Caco-2 (cell line): ENCODE data around the gene MEOX1. TPM values are rescaled to one million over a fixed set of nuclear protein-coding genes. Genes with fewer than 3 reads are reported as not detected.

Source experiments
- BruUV-seq: library from RNA; stranded (reverse); fragments of 400-500 nt; replicated peaks from 2 replicates; lab custom pipeline; 2021; lab: Mats Ljungman, UMichigan
- CTCF ChIA-PET: fragments of 300-600 bp; sonication (Branson Sonifier 250); formaldehyde crosslinking; loops from one replicate; lab custom pipeline; 2022; ENCODE audit warnings: antibody characterized with exemption; lab: Charles Lee
- POLR2A ChIA-PET: fragments of 300-600 bp; sonication (Branson Sonifier 250); formaldehyde crosslinking; loops from one replicate; lab custom pipeline; 2022; ENCODE audit warnings: antibody characterized with exemption; lab: Charles Lee
- DNase-seq, 2 experiments: peaks; one replicate each; pipeline versions ENCODE4 v3.0.0 to v3.0.0-alpha.2; 2020 to 2022
- H3K27me3 ChIP-seq: replicated peaks from 2 replicates; pipeline ENCODE4 v1.6.0; 2011; ENCODE audit warnings: low read length; ENCODE audit not compliant: control insufficient read depth, insufficient read depth
- H3K36me3 ChIP-seq: 2 replicates; pipeline ENCODE4 v1.5.1; 2011; ENCODE audit warnings: low read length; ENCODE audit not compliant: control insufficient read depth, insufficient read depth
- H3K4me1 ChIP-seq: fragments of 250-450 bp; sonication (Bioruptor Pico); 2 replicates; pipeline ENCODE4 v1.5.1; 2020; ENCODE audit warnings: mild to moderate bottlenecking
- H3K4me3 ChIP-seq: 2 replicates; pipeline ENCODE4 v1.5.1; 2011; ENCODE audit warnings: low read depth, mild to moderate bottlenecking, control low read depth, low read length
- H3K9me3 ChIP-seq: fragments of 250-450 bp; sonication (Bioruptor Pico); 2 replicates; pipeline ENCODE4 v1.5.1; 2020; ENCODE audit warnings: mild to moderate bottlenecking, moderate library complexity
- H3K27ac Mint-ChIP-seq: one replicate; pipeline ENCODE4 v1.8.0; 2022; ENCODE audit warnings: mixed read lengths; ENCODE audit not compliant: unreplicated experiment
- H3K27me3 Mint-ChIP-seq: one replicate; pipeline ENCODE4 v1.8.0; 2022; ENCODE audit warnings: mixed read lengths; ENCODE audit not compliant: insufficient read depth, unreplicated experiment
- H3K36me3 Mint-ChIP-seq: one replicate; pipeline ENCODE4 v1.8.0; 2022; ENCODE audit warnings: mild to moderate bottlenecking, mixed read lengths; ENCODE audit not compliant: insufficient read depth, unreplicated experiment
- H3K4me1 Mint-ChIP-seq: one replicate; pipeline ENCODE4 v1.8.0; 2022; ENCODE audit warnings: low read depth, mixed read lengths; ENCODE audit not compliant: unreplicated experiment
- H3K4me3 Mint-ChIP-seq: one replicate; pipeline ENCODE4 v1.8.0; 2022; ENCODE audit warnings: mild to moderate bottlenecking, moderate library complexity, mixed read lengths; ENCODE audit not compliant: unreplicated experiment
- H3K9me3 Mint-ChIP-seq: one replicate; pipeline ENCODE4 v1.8.0; 2022; ENCODE audit warnings: mixed read lengths; ENCODE audit not compliant: unreplicated experiment
- intact Hi-C: fragments of 100-400 bp; cut with micrococcal nuclease; formaldehyde crosslinking; loops from one replicate; pipeline ENCODE4 v1.10.0; 2022; ENCODE audit not compliant: unreplicated experiment
- total RNA-seq: library from RNA; stranded (reverse); gene quantifications from 2 replicates; pipeline ENCODE4 v1.2.3, GENCODE V29; 2022
- TF ChIP-seq, protein P1 (sequence below), 2 experiments: fragments of 200-600 bp in 1 of 2; IDR thresholded peaks; 1 replicate in 1 of 2; 2 replicates in 1 of 2; pipeline versions ENCODE4 v1.5.1 to v1.8.0; 2011 to 2022; ENCODE audit warnings: antibody characterized with exemption in 1 of 2, control low read depth in 1 of 2, inconsistent platforms in 1 of 2, low read depth in 1 of 2, low read length in 1 of 2, mild to moderate bottlenecking in 1 of 2, moderate library complexity in 1 of 2; ENCODE audit not compliant: insufficient read depth in 1 of 2, severe bottlenecking in 1 of 2, unreplicated experiment in 1 of 2

The MEOX1 gene
- total RNA-seq, 1 experiment from 2014 or later = 1.7 TPM

DNA sequence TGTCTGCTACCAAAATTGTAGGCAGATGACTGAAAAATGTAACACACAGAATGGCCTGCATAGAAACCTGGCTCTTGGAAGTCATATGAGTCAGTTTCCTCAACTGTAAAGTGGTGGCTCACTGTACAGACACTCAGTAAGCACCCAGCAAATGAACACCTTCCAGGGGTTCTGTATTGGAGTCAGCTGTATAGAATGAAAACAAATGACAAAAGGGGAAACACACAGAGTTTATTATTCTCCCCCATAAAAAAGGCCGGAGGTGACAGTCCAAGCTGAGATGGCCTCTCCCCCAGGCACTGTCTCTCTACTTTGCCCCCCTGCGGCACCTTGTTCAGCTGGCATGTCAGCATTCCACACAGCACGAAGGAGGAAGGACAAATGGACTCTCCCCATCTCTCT is 6.2 kb upstream of the MEOX1 start:
- Mint-ChIP-seq H3K27ac (peak overlapping the region; percentile 90), H3K27me3 (no peaks in the 10 kb centered on the region), H3K9me3 (no peaks in the 10 kb centered on the region), H3K4me3 (peak overlapping the region; percentile 40), H3K36me3 (peaks cover 35% of the 10 kb centered on the region), H3K4me1 (peaks cover 41% of the 10 kb centered on the region)
- ChIA-PET POLR2A (interaction anchor here (0.8 to 1.8 kb wide), 4 partner anchors 83 to 307 kb away, joined by 5 to 21 read pairs (median 5); no protein-coding TSS in a partner anchor), CTCF (interaction anchor here (0.6 to 1.9 kb wide), 7 partner anchors 9 to 184 kb away, joined by 3 to 16 read pairs (median 4); partner anchors contain the start of gene DHX8)
- H3K9me3 ChIP-seq = no peaks in the 10 kb centered on the region
- no peaks in the 10 kb centered on the region for H3K27me3 ChIP-seq
- BruUV-seq = TSS peak; percentile 23
- peaks cover 91% of the 10 kb centered on the region for H3K4me1 ChIP-seq
- DNase-seq = peak; percentile 92 to 95
- no peaks in the 10 kb centered on the region for H3K36me3 ChIP-seq
- H3K4me3 ChIP-seq = no peak overlapping the region
- TF ChIP-seq, protein P1, sequence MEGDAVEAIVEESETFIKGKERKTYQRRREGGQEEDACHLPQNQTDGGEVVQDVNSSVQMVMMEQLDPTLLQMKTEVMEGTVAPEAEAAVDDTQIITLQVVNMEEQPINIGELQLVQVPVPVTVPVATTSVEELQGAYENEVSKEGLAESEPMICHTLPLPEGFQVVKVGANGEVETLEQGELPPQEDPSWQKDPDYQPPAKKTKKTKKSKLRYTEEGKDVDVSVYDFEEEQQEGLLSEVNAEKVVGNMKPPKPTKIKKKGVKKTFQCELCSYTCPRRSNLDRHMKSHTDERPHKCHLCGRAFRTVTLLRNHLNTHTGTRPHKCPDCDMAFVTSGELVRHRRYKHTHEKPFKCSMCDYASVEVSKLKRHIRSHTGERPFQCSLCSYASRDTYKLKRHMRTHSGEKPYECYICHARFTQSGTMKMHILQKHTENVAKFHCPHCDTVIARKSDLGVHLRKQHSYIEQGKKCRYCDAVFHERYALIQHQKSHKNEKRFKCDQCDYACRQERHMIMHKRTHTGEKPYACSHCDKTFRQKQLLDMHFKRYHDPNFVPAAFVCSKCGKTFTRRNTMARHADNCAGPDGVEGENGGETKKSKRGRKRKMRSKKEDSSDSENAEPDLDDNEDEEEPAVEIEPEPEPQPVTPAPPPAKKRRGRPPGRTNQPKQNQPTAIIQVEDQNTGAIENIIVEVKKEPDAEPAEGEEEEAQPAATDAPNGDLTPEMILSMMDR (IDR thresholded peaks at IDR 0.05; ENCODE audit: insufficient read depth in 1 of 2, low read depth in 1 of 2, low read length in 1 of 2, severe bottlenecking in 1 of 2, unreplicated experiment in 1 of 2) = no peak
- intact Hi-C loops = loop anchor here (1.0 to 2.0 kb wide), 2 partner anchors 41 to 89 kb away; no protein-coding TSS in a partner anchor

DNA sequence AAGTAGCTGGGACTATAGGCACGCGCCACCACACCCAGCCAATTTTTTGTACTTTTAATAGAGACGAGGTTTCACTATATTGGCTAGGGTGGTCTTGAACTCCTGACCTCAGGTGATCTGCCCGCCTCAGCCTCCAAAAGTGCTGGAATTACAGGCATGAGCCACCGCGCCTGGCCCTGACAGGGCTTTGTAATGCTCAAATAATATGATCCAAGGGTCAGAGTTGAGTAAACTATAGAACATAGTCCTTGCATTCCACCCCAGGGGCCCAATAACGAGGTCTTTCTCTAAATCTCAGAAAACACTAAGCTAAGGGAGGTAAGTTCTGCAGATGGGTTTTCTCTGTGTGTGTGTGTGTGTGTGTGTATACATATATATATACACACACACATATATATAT is 5.8 kb upstream of the MEOX1 start:
- ChIA-PET POLR2A (interaction anchor here (0.8 to 1.8 kb wide), 4 partner anchors 83 to 306 kb away, joined by 5 to 21 read pairs (median 5); no protein-coding TSS in a partner anchor), CTCF (interaction anchor here (0.6 to 1.9 kb wide), 7 partner anchors 9 to 184 kb away, joined by 3 to 16 read pairs (median 4); partner anchors contain the start of gene DHX8)
- Histone ChIP-seq H3K9me3 (no peaks in the 10 kb centered on the region), H3K27me3 (no peaks in the 10 kb centered on the region), H3K4me1 (peaks cover 91% of the 10 kb centered on the region), H3K4me3 (no peak overlapping the region), H3K36me3 (no peaks in the 10 kb centered on the region)
- intact Hi-C loops = no loop called here
- Mint-ChIP-seq H3K27ac (peak overlapping the region; percentile 90), H3K4me3 (peak overlapping the region; percentile 40), H3K4me1 (peaks cover 43% of the 10 kb centered on the region), H3K27me3 (no peaks in the 10 kb centered on the region), H3K9me3 (no peaks in the 10 kb centered on the region), H3K36me3 (peaks cover 39% of the 10 kb centered on the region)
- peak; percentile 84 to 89 for DNase-seq
- TF ChIP-seq, protein P1 (IDR thresholded peaks at IDR 0.05; ENCODE audit: insufficient read depth in 1 of 2, low read depth in 1 of 2, low read length in 1 of 2, severe bottlenecking in 1 of 2, unreplicated experiment in 1 of 2) = no peak
- no TSS peak for BruUV-seq

DNA sequence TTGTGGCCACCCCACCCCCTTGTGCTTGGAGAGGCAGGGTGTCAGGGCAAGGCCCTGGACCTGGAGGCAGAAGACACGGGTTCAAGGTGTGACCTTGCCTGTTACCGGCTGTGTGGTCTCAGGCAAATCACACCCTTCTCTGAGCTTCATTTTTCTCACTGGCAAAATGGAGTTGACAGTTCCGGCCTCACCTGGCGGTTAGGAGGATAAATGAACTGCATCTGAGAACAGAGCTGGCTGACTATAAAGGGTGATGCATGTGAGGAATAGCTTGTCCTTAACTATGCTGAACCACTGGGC is 4.2 kb upstream of the MEOX1 start:
- Mint-ChIP-seq H3K4me1 (peaks cover 38% of the 10 kb centered on the region), H3K27ac (peak overlapping the region; percentile 90), H3K9me3 (no peaks in the 10 kb centered on the region), H3K36me3 (peaks cover 41% of the 10 kb centered on the region), H3K4me3 (peak overlapping the region; percentile 10), H3K27me3 (no peaks in the 10 kb centered on the region)
- no peak for DNase-seq
- no TSS peak for BruUV-seq
- ChIA-PET CTCF (interaction anchor here (0.6 to 1.7 kb wide), 4 partner anchors 8 to 144 kb away, joined by 3 to 16 read pairs (median 4); no protein-coding TSS in a partner anchor), POLR2A (interaction anchor here (0.6 to 1.7 kb wide), 3 partner anchors 81 to 298 kb away, joined by 3 to 10 read pairs (median 3); no protein-coding TSS in a partner anchor)
- Histone ChIP-seq H3K4me3 (no peak overlapping the region), H3K27me3 (no peaks in the 10 kb centered on the region), H3K9me3 (no peaks in the 10 kb centered on the region), H3K4me1 (peaks cover 87% of the 10 kb centered on the region), H3K36me3 (no peaks in the 10 kb centered on the region)
- intact Hi-C loops = no loop called here
- TF ChIP-seq, protein P1 (IDR thresholded peaks at IDR 0.05; ENCODE audit: insufficient read depth in 1 of 2, low read depth in 1 of 2, low read length in 1 of 2, severe bottlenecking in 1 of 2, unreplicated experiment in 1 of 2) = no peak
